SH-SY5Y (cell line): ENCODE results near the gene PTPRO.

Experiments
- GATA2 ChIP-seq: IDR thresholded peaks from 2 replicates; pipeline ENCODE4 v1.6.1; 2011; ENCODE audit warnings: mild to moderate bottlenecking, low read depth, low read length
- GATA3 ChIP-seq: IDR thresholded peaks from 2 replicates; pipeline ENCODE4 v1.6.1; 2011; ENCODE audit warnings: low read depth, mild to moderate bottlenecking, low read length, moderate library complexity

The PTPRO gene

GRCh38 chr12:15497671-15498292 lies 175.5 kb downstream of the PTPRO start:
- TF ChIP-seq GATA3 = no peak
- TF ChIP-seq GATA2 = no peak

- no peak for TF ChIP-seq GATA3
- TF ChIP-seq GATA2 = no peak
Observed at GRCh38 chr12:15502211-15502610, 179.9 kb downstream of the PTPRO start.

- TF ChIP-seq GATA2 (no peak), GATA3 (no peak)
Observed at GRCh38 chr12:15505616-15506015, 183.3 kb downstream of the PTPRO start.

GRCh38 chr12:15515010-15515409 lies 192.7 kb downstream of the PTPRO start:
- TF ChIP-seq GATA3 (no peak), GATA2 (no peak)

GRCh38 chr12:15520083-15520482 lies 197.8 kb downstream of the PTPRO start:
- TF ChIP-seq GATA3 (no peak), GATA2 (no peak)

GRCh38 chr12:15520844-15521243 lies 198.5 kb downstream of the PTPRO start:
- no peak for TF ChIP-seq GATA3
- no peak for TF ChIP-seq GATA2

- TF ChIP-seq GATA3 (no peak), GATA2 (no peak)
Observed at GRCh38 chr12:15522574-15523187, 200.4 kb downstream of the PTPRO start.

GRCh38 chr12:15525441-15525840 lies 203.1 kb downstream of the PTPRO start:
- TF ChIP-seq GATA3 (no peak), GATA2 (no peak)

- TF ChIP-seq GATA3 (no peak), GATA2 (no peak)
Observed at GRCh38 chr12:15526033-15526432, 203.7 kb downstream of the PTPRO start.

- TF ChIP-seq GATA2 = no peak
- no peak for TF ChIP-seq GATA3
Observed at GRCh38 chr12:15527201-15528080, 205.1 kb downstream of the PTPRO start.

- no peak for TF ChIP-seq GATA3
- TF ChIP-seq GATA2 = no peak
Observed at GRCh38 chr12:15528666-15529065, 206.4 kb downstream of the PTPRO start.

GRCh38 chr12:15530361-15530760 lies 208.1 kb downstream of the PTPRO start:
- TF ChIP-seq GATA2 (no peak), GATA3 (no peak)

- TF ChIP-seq GATA2 (no peak), GATA3 (no peak)
Observed at GRCh38 chr12:15532364-15532977, 210.2 kb downstream of the PTPRO start.

- TF ChIP-seq GATA3 (no peak), GATA2 (no peak)
Observed at GRCh38 chr12:15534322-15534721, 212.0 kb downstream of the PTPRO start.
